Measurements from ENCODE around the gene FAHD1. TPM values are rescaled to one million over a fixed set of nuclear protein-coding genes. Genes with fewer than 3 reads are reported as not detected.

Gene FAHD1
- total and polyA plus RNA-seq, 2 experiments from 2014 or later, result 76.6 to 101 TPM

DNA sequence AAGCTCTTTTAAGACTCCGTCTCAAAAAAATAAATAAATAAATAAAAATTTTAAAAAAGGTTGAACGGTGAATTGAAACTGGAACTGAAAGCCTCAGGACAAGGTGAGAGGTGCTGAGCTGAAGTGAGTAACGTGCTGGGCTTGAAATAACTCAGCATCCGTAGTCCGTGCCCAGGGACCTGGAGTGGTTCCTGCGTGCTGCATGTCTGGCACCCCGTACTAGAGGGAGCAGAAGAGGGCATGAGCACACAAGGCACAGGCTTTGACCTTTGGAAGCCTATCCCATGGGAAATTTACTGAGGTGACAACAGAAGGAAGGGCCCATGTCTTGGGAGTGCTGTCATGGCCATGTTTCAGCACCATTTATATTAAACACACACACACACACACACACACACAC lies 49.5 kb downstream of the FAHD1 start:
- TF ChIP-seq, protein P1, sequence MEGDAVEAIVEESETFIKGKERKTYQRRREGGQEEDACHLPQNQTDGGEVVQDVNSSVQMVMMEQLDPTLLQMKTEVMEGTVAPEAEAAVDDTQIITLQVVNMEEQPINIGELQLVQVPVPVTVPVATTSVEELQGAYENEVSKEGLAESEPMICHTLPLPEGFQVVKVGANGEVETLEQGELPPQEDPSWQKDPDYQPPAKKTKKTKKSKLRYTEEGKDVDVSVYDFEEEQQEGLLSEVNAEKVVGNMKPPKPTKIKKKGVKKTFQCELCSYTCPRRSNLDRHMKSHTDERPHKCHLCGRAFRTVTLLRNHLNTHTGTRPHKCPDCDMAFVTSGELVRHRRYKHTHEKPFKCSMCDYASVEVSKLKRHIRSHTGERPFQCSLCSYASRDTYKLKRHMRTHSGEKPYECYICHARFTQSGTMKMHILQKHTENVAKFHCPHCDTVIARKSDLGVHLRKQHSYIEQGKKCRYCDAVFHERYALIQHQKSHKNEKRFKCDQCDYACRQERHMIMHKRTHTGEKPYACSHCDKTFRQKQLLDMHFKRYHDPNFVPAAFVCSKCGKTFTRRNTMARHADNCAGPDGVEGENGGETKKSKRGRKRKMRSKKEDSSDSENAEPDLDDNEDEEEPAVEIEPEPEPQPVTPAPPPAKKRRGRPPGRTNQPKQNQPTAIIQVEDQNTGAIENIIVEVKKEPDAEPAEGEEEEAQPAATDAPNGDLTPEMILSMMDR (IDR thresholded peaks at IDR 0.05; ENCODE audit: poor library complexity), result no peak
- no peak for TF ChIP-seq EZH2 (IDR thresholded peaks at IDR 0.05; ENCODE audit: borderline replicate concordance)
- TF ChIP-seq EZH2phosphoT487 (IDR thresholded peaks at IDR 0.05; ENCODE audit: low read depth, severe bottlenecking, unreplicated experiment), result no peak
- DNase-seq (ENCODE audit: low spot score), result no peak
- Histone ChIP-seq H3K4me2 (no peak overlapping the region), H3K27ac (no peak overlapping the region), H3K9me3 (ENCODE audit: low read depth) (no peaks in the 10 kb centered on the region), H4K20me1 (ENCODE audit: insufficient read depth, poor library complexity, severe bottlenecking) (no peaks in the 10 kb centered on the region), H3K4me3 (no peak overlapping the region), H3K36me3 (replicated peaks; ENCODE audit: insufficient read depth, low read depth) (no peaks in the 10 kb centered on the region), H3K27me3 (peaks cover 32% of the 10 kb centered on the region), H3K9me2 (replicated peaks; ENCODE audit: insufficient read depth) (no peaks in the 10 kb centered on the region), H2AFZ (no peak overlapping the region), H3K4me1 (ENCODE audit: insufficient read depth) (no peaks in the 10 kb centered on the region), H3K79me2 (no peaks in the 10 kb centered on the region)
- 87% methylated on average over 7 of the region's 7 CpGs for WGBS (ENCODE audit: low lambda C conversion rate, missing lambda C conversion rate)

DNA sequence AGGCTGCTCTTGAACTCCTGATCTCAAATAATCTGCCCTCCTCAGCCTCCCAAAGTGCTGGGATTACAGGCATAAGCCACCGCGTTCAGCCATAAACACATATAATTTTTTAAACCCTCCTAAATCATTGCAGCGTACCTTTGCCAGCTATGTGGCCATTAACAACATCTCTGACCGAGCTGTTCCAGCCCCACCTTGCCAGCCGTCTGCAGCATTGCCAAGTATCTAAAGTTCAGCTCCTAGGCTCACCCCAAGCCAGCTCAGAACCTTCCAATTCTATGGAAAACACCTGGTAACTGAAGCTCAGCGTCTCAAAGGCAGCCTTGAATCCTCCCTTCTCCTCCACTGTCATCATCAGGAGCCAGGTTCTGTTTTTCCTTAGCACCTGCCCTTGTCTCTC lies 50.1 kb downstream of the FAHD1 start:
- H3K36me3 ChIP-seq (replicated peaks; ENCODE audit: insufficient read depth, low read depth), result no peaks in the 10 kb centered on the region
- no peaks in the 10 kb centered on the region for H3K9me3 ChIP-seq (ENCODE audit: low read depth)
- H3K9me2 ChIP-seq (replicated peaks; ENCODE audit: insufficient read depth), result no peaks in the 10 kb centered on the region
- DNase-seq (ENCODE audit: low spot score), result no peak
- H3K4me3 ChIP-seq, result no peak overlapping the region
- 70% methylated on average over 6 of the region's 6 CpGs for WGBS (ENCODE audit: low lambda C conversion rate, missing lambda C conversion rate)
- H4K20me1 ChIP-seq (ENCODE audit: insufficient read depth, poor library complexity, severe bottlenecking), result no peaks in the 10 kb centered on the region
- no peak overlapping the region for H3K27ac ChIP-seq
- TF ChIP-seq EZH2phosphoT487 (IDR thresholded peaks at IDR 0.05; ENCODE audit: low read depth, severe bottlenecking, unreplicated experiment) (no peak), EZH2 (IDR thresholded peaks at IDR 0.05; ENCODE audit: borderline replicate concordance) (no peak)
- TF ChIP-seq, protein P1 (IDR thresholded peaks at IDR 0.05; ENCODE audit: poor library complexity), result no peak
- H3K4me1 ChIP-seq (ENCODE audit: insufficient read depth), result no peaks in the 10 kb centered on the region
- no peak overlapping the region for H2AFZ ChIP-seq
- H3K4me2 ChIP-seq, result no peak overlapping the region
- H3K79me2 ChIP-seq, result no peaks in the 10 kb centered on the region
- peaks cover 30% of the 10 kb centered on the region for H3K27me3 ChIP-seq

DNA sequence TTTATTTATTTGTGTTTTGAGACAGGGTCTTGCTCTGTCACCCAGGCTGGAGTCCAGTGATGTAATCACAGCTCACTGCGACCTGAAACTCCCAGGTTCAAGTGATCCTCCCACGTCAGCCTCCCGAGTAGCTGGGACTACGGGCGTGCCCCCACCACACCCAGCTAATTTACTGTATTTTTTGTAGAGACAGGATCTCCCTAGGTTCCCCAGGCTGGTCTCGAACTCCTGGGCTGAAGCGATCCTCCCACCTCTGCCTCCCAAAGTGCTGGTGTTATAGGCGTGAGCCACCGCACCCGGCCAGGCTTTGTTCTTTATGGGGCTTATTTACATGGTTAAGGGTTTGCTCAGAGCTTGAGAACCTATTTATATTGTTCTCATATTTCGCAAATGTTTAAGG lies 50.8 kb downstream of the FAHD1 start:
- WGBS (ENCODE audit: low lambda C conversion rate, missing lambda C conversion rate), result 65% methylated on average over 11 of the region's 11 CpGs
- H4K20me1 ChIP-seq (ENCODE audit: insufficient read depth, poor library complexity, severe bottlenecking), result no peaks in the 10 kb centered on the region

More for the DNA sequence above, 50.8 kb downstream of the FAHD1 start:
- Histone ChIP-seq H3K79me2 (no peaks in the 10 kb centered on the region), H3K9me3 (ENCODE audit: low read depth) (no peaks in the 10 kb centered on the region), H3K9me2 (replicated peaks; ENCODE audit: insufficient read depth) (no peaks in the 10 kb centered on the region), H2AFZ (no peak overlapping the region), H3K27me3 (peaks cover 24% of the 10 kb centered on the region), H3K4me3 (no peak overlapping the region), H3K4me2 (no peak overlapping the region), H3K4me1 (ENCODE audit: insufficient read depth) (no peaks in the 10 kb centered on the region), H3K27ac (no peak overlapping the region), H3K36me3 (replicated peaks; ENCODE audit: insufficient read depth, low read depth) (no peaks in the 10 kb centered on the region)
- DNase-seq (ENCODE audit: low spot score), result no peak
- TF ChIP-seq EZH2 (IDR thresholded peaks at IDR 0.05; ENCODE audit: borderline replicate concordance), result no peak
- TF ChIP-seq EZH2phosphoT487 (IDR thresholded peaks at IDR 0.05; ENCODE audit: low read depth, severe bottlenecking, unreplicated experiment), result no peak
- TF ChIP-seq, protein P1 (IDR thresholded peaks at IDR 0.05; ENCODE audit: poor library complexity), result no peak
